DND-41 (cell line): ENCODE measurements around the gene DLX2.

Source experiments
- CTCF ChIP-seq: IDR thresholded peaks from 2 replicates; pipeline ENCODE4 v1.5.1; 2012; ENCODE audit warnings: borderline replicate concordance, low read length, moderate library complexity, mild to moderate bottlenecking; ENCODE audit not compliant: poor library complexity, severe bottlenecking; ENCODE audit errors: extremely low read depth
- EZH2 ChIP-seq: IDR thresholded peaks from 3 replicates; pipeline ENCODE4 v1.6.1; 2012; ENCODE audit warnings: borderline replicate concordance, low read depth, mild to moderate bottlenecking, moderate library complexity, low read length, inconsistent platforms; ENCODE audit not compliant: severe bottlenecking

GRCh38 chr2:172137943-172138342 is 35.2 kb upstream of the DLX2 start:
- no peak for TF ChIP-seq CTCF
- TF ChIP-seq EZH2 = no peak
